ENCODE measurements around the gene CREB3. TPM values are rescaled to one million over a fixed set of nuclear protein-coding genes. Genes with fewer than 3 reads are reported as not detected.

The CREB3 gene
- total RNA-seq, 1 donor from 2014 or later = 29.2 TPM

GRCh38 chr9:35691757-35692301, 40.6 kb upstream of the CREB3 start:
- H3K27ac Mint-ChIP-seq (ENCODE audit: unreplicated experiment) = peak overlapping the region; percentile 32

GRCh38 chr9:35695943-35696401, 36.5 kb upstream of the CREB3 start:
- Mint-ChIP-seq H3K36me3 (ENCODE audit: low read depth, unreplicated experiment) (peaks cover 28% of the 10 kb centered on the region), H3K4me3 (ENCODE audit: unreplicated experiment) (no peak overlapping the region), H3K9me3 (ENCODE audit: unreplicated experiment) (no peaks in the 10 kb centered on the region), H3K27me3 (ENCODE audit: unreplicated experiment) (peaks cover 13% of the 10 kb centered on the region), H3K4me1 (ENCODE audit: unreplicated experiment) (peaks cover 8% of the 10 kb centered on the region), H3K27ac (ENCODE audit: unreplicated experiment) (no peak overlapping the region)
- no peak for DNase-seq (ENCODE audit: low spot score)
- no peak for TF ChIP-seq CTCF (IDR thresholded peaks at IDR 0.05; ENCODE audit: unreplicated experiment)

More at GRCh38 chr9:35691757-35692301, 40.6 kb upstream of the CREB3 start:
- Mint-ChIP-seq H3K4me1 (ENCODE audit: unreplicated experiment) (peaks cover 24% of the 10 kb centered on the region), H3K4me3 (ENCODE audit: unreplicated experiment) (peak overlapping the region; percentile 93), H3K36me3 (ENCODE audit: low read depth, unreplicated experiment) (peaks cover 21% of the 10 kb centered on the region), H3K27me3 (ENCODE audit: unreplicated experiment) (peaks cover 16% of the 10 kb centered on the region), H3K9me3 (ENCODE audit: unreplicated experiment) (no peaks in the 10 kb centered on the region)
- no peak for TF ChIP-seq CTCF (IDR thresholded peaks at IDR 0.05; ENCODE audit: unreplicated experiment)
- peak; percentile 17 for DNase-seq (ENCODE audit: low spot score)

GRCh38 chr9:35696520-35697215, 35.8 kb upstream of the CREB3 start:
- peak; percentile 63 for DNase-seq (ENCODE audit: low spot score)
- Mint-ChIP-seq H3K27ac (ENCODE audit: unreplicated experiment) (no peak overlapping the region), H3K9me3 (ENCODE audit: unreplicated experiment) (no peaks in the 10 kb centered on the region), H3K36me3 (ENCODE audit: low read depth, unreplicated experiment) (peaks cover 23% of the 10 kb centered on the region), H3K4me1 (ENCODE audit: unreplicated experiment) (peaks cover 5% of the 10 kb centered on the region), H3K4me3 (ENCODE audit: unreplicated experiment) (peak overlapping the region; percentile 56), H3K27me3 (ENCODE audit: unreplicated experiment) (peaks cover 7% of the 10 kb centered on the region)
- peak; percentile 74 for TF ChIP-seq CTCF (IDR thresholded peaks at IDR 0.05; ENCODE audit: unreplicated experiment)

- TF ChIP-seq CTCF (IDR thresholded peaks at IDR 0.05; ENCODE audit: unreplicated experiment) = no peak
- no peak for DNase-seq (ENCODE audit: low spot score)
- Mint-ChIP-seq H3K4me3 (ENCODE audit: unreplicated experiment) (peak overlapping the region; percentile 70), H3K27me3 (ENCODE audit: unreplicated experiment) (peaks cover 5% of the 10 kb centered on the region), H3K27ac (ENCODE audit: unreplicated experiment) (no peak overlapping the region), H3K9me3 (ENCODE audit: unreplicated experiment) (no peaks in the 10 kb centered on the region), H3K36me3 (ENCODE audit: low read depth, unreplicated experiment) (peaks cover 19% of the 10 kb centered on the region), H3K4me1 (ENCODE audit: unreplicated experiment) (no peaks in the 10 kb centered on the region)
Measured at GRCh38 chr9:35697486-35697885, 35.0 kb upstream of the CREB3 start.

- H3K4me1 Mint-ChIP-seq (ENCODE audit: unreplicated experiment) = no peaks in the 10 kb centered on the region
- peaks cover 7% of the 10 kb centered on the region for H3K27me3 Mint-ChIP-seq (ENCODE audit: unreplicated experiment)
- peaks cover 26% of the 10 kb centered on the region for H3K36me3 Mint-ChIP-seq (ENCODE audit: low read depth, unreplicated experiment)
- no peaks in the 10 kb centered on the region for H3K9me3 Mint-ChIP-seq (ENCODE audit: unreplicated experiment)
- TF ChIP-seq CTCF (IDR thresholded peaks at IDR 0.05; ENCODE audit: unreplicated experiment) = no peak
- DNase-seq (ENCODE audit: low spot score) = no peak
- H3K27ac Mint-ChIP-seq (ENCODE audit: unreplicated experiment) = no peak overlapping the region
- no peak overlapping the region for H3K4me3 Mint-ChIP-seq (ENCODE audit: unreplicated experiment)
Measured at GRCh38 chr9:35698231-35698630, 34.2 kb upstream of the CREB3 start.

Data from endothelial cell (in vitro differentiated cells).